ENCODE data around the gene PSMB11. TPM values are rescaled to one million over a fixed set of nuclear protein-coding genes. Genes with fewer than 3 reads are reported as not detected.

The PSMB11 gene, protein sequence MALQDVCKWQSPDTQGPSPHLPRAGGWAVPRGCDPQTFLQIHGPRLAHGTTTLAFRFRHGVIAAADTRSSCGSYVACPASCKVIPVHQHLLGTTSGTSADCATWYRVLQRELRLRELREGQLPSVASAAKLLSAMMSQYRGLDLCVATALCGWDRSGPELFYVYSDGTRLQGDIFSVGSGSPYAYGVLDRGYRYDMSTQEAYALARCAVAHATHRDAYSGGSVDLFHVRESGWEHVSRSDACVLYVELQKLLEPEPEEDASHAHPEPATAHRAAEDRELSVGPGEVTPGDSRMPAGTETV
- total RNA-seq (2021) = not detected in 2 replicates
- long read RNA-seq = 0 reads

DNA sequence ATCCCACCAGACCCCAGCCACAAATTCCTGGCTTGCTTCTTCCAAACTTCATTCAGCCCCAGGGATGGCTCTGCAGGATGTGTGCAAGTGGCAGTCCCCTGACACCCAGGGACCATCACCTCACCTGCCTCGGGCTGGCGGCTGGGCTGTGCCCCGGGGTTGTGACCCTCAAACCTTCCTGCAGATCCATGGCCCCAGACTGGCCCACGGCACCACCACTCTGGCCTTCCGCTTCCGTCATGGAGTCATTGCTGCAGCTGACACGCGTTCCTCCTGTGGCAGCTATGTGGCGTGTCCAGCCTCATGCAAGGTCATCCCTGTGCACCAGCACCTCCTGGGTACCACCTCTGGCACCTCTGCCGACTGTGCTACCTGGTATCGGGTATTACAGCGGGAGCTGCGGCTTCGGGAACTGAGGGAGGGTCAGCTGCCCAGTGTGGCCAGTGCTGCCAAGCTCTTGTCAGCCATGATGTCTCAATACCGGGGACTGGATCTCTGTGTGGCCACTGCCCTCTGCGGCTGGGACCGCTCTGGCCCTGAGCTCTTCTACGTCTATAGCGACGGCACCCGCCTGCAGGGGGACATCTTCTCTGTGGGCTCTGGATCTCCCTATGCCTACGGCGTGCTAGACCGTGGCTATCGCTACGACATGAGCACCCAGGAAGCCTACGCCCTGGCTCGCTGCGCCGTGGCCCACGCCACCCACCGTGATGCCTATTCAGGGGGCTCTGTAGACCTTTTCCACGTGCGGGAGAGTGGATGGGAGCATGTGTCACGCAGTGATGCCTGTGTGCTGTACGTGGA lies at the start of gene PSMB11:
PSMB11 (plus strand) TSS at position 51 of the 804 bp plus-strand sequence; CDS start at position 65, 14 bp downstream.
- Histone ChIP-seq H3K9ac (ENCODE audit: extremely low read depth, insufficient read length, low read length) (no peak within 1 kb of the TSS), H3K4ac (ENCODE audit: low read depth, low read length) (no peak within 1 kb of the TSS), H2BK120ac (ENCODE audit: low read depth, low read length, poor library complexity, severe bottlenecking) (no peak within 1 kb of the TSS), H2BK15ac (ENCODE audit: low read depth, low read length) (no peak within 1 kb of the TSS), H3K27ac (ENCODE audit: insufficient read length, low read depth, low read length) (no peak within 1 kb of the TSS), H4K20me1 (ENCODE audit: control insufficient read depth, insufficient read depth, insufficient read length) (no peaks in the 10 kb centered on the region), H2BK20ac (ENCODE audit: low read depth, low read length, poor library complexity, severe bottlenecking) (no peak within 1 kb of the TSS), H3K27me3 (ENCODE audit: insufficient read depth, low read length) (no peaks in the 10 kb centered on the region), H4K5ac (ENCODE audit: insufficient read length, low read depth, low read length) (no peak within 1 kb of the TSS), H3K79me1 (ENCODE audit: insufficient read depth, low read depth, low read length, poor library complexity, severe bottlenecking) (no peaks in the 10 kb centered on the region), H4K91ac (ENCODE audit: insufficient read length, low read depth, low read length) (no peak within 1 kb of the TSS), H3K79me2 (ENCODE audit: insufficient read depth, low read length) (no peaks in the 10 kb centered on the region), H2AK5ac (ENCODE audit: insufficient read length, low read length) (no peak within 1 kb of the TSS), H4K8ac (replicated peaks; ENCODE audit: insufficient read length, low read depth, low read length) (no peak within 1 kb of the TSS), H3K4me2 (ENCODE audit: insufficient read depth, insufficient read length, low read length) (no peak within 1 kb of the TSS), H3K23me2 (ENCODE audit: insufficient read length, low read depth, low read length, poor library complexity, severe bottlenecking) (no peaks in the 10 kb centered on the region), H3K9me3 (ENCODE audit: control insufficient read depth, low read depth, low read length) (no peaks in the 10 kb centered on the region), H2BK12ac (ENCODE audit: insufficient read length, low read depth, low read length) (no peak within 1 kb of the TSS), H3K23ac (ENCODE audit: insufficient read length, low read depth, low read length) (no peak within 1 kb of the TSS), H2AFZ (ENCODE audit: low read length) (no peak within 1 kb of the TSS), H2BK5ac (ENCODE audit: insufficient read length, low read length) (no peak within 1 kb of the TSS), H3K18ac (ENCODE audit: insufficient read length, low read depth, low read length) (no peak within 1 kb of the TSS), H3T11ph (ENCODE audit: low read length) (no peak within 1 kb of the TSS), H3K14ac (ENCODE audit: insufficient read depth, low read length) (no peak within 1 kb of the TSS), H3K56ac (ENCODE audit: insufficient read length, low read depth, low read length) (no peak within 1 kb of the TSS), H3K4me1 (ENCODE audit: insufficient read depth, low read length) (no peaks in the 10 kb centered on the region)
- Mint-ChIP-seq H3K27me3 (ENCODE audit: low read depth) (peaks cover 1% of the 10 kb centered on the region; the same call in 1 of the 2 replicates), H3K27ac (no peak within 1 kb of the TSS; a peak in 1 of 7 replicates), H3K4me1 (peaks cover 6 to 15% of the 10 kb centered on the region in 2 experiments), H3K36me3 (ENCODE audit: insufficient read depth in 1 of 3, low read depth in 3 of 3) (peaks cover 1 to 2% (median 2%) of the 10 kb centered on the region in 3 experiments; a peak in 6 of 7 replicates), H3K9me3 (no peaks in the 10 kb centered on the region), H3K4me3 (no peak within 1 kb of the TSS)
- no peak for DNase-seq
- TF ChIP-seq, protein P1, sequence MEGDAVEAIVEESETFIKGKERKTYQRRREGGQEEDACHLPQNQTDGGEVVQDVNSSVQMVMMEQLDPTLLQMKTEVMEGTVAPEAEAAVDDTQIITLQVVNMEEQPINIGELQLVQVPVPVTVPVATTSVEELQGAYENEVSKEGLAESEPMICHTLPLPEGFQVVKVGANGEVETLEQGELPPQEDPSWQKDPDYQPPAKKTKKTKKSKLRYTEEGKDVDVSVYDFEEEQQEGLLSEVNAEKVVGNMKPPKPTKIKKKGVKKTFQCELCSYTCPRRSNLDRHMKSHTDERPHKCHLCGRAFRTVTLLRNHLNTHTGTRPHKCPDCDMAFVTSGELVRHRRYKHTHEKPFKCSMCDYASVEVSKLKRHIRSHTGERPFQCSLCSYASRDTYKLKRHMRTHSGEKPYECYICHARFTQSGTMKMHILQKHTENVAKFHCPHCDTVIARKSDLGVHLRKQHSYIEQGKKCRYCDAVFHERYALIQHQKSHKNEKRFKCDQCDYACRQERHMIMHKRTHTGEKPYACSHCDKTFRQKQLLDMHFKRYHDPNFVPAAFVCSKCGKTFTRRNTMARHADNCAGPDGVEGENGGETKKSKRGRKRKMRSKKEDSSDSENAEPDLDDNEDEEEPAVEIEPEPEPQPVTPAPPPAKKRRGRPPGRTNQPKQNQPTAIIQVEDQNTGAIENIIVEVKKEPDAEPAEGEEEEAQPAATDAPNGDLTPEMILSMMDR (conservative IDR thresholded peaks at IDR 0.05) = 0 out of 3 replicates have a peak, but pooled peaks have one; percentile 20
- WGBS (ENCODE audit: extremely low coverage, insufficient read length, low lambda C conversion rate) = no CpG with 5 or more reads among the region's 36 CpGs
